Thoracic aorta (tissue), 2 donors: ENCODE measurements around the gene HPGDS. TPM values are rescaled to one million over a fixed set of nuclear protein-coding genes. Genes with fewer than 3 reads are reported as not detected.
"Not testable (repeated sequence)": the region's sequence is repeated elsewhere in the genome, so short reads cannot be mapped to it uniquely, and the experiment has no call there.

ENCODE experiments used
- ATAC-seq: fragments of 150-250 bp; one replicate; pipeline ENCODE4 v1.8.0; 2017; ENCODE audit warnings: low read depth; ENCODE audit not compliant: insufficient number of reproducible peaks, low FRiP score
- DNase-seq: peaks from one replicate; pipeline ENCODE4 v3.0.0-alpha.2; 2020; ENCODE audit warnings: low spot score
- H3K27ac ChIP-seq, 2 donors: fragments of 200-600 bp; sonication (generic); 1 replicate in 1 of 2; 2 replicates in 1 of 2; pipeline ENCODE4 v1.5.1; 2016; ENCODE audit warnings: mild to moderate bottlenecking in 2 of 2, moderate library complexity in 2 of 2
- H3K27me3 ChIP-seq: fragments of 200-600 bp; sonication (generic); replicated peaks from 2 replicates; pipeline ENCODE4 v1.6.0; 2016; ENCODE audit warnings: mild to moderate bottlenecking; ENCODE audit not compliant: insufficient read depth
- H3K36me3 ChIP-seq: fragments of 200-600 bp; sonication (generic); one replicate; pipeline ENCODE4 v1.5.1; 2016
- H3K4me1 ChIP-seq, 2 donors: fragments of 200-600 bp; sonication (generic); 1 replicate in 1 of 2; 2 replicates in 1 of 2; pipeline versions ENCODE4 v1.5.1 to v1.6.0; 2016; ENCODE audit warnings: low read depth in 2 of 2, mild to moderate bottlenecking in 1 of 2; ENCODE audit not compliant: control insufficient read depth in 1 of 2
- H3K4me3 ChIP-seq: fragments of 200-600 bp; sonication (generic); 2 replicates; pipeline ENCODE4 v1.5.1; 2016; ENCODE audit warnings: mild to moderate bottlenecking
- H3K9me3 ChIP-seq: fragments of 200-600 bp; sonication (generic); 2 replicates; pipeline ENCODE4 v1.5.1; 2016
- total RNA-seq, 2 donors: library from RNA; depleted of rRNA; stranded (reverse); fragments of >200 nt; gene quantifications; one replicate each; pipeline versions ENCODE4 v1.1.0 to v1.2.3, GENCODE V29; 2016
- TF ChIP-seq, protein P1 (sequence below): fragments of 200-600 bp; sonication (generic); IDR thresholded peaks from one replicate; pipeline ENCODE4 v1.5.1; 2019; ENCODE audit warnings: antibody characterized with exemption

The HPGDS gene
- total RNA-seq: 10 to 100 TPM in 1 of 2 donors, 1 to 10 TPM in 1; 2.8 to 16.7 TPM

DNA sequence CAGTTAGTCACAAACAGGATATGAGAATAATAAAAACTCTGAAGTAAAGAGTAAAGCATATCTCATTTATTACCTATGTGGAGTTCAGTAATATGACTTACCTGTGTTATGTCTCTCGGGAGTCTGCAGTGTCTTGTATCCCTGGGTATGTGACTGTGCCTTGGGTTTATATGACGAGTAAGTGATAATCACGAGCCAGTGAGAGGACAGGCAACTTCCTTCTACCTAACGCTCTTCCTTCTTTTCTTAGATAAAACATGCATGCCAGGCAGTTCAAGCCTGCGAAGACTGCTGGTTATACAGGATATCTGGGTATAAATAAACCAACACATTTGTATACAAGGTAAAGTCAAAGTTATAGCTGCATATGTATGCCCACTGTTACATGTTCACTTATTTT, at the start of gene HPGDS:
HPGDS (minus strand) TSS at position 143 of the 400 bp plus-strand sequence. CDS start 8,207 bp downstream, outside the sequence.
- Histone ChIP-seq H3K36me3 (no peaks in the 10 kb centered on the region), H3K27ac (no peak within 1 kb of the TSS), H3K4me3 (no peak within 1 kb of the TSS), H3K4me1 (no peaks in the 10 kb centered on the region), H3K9me3 (no peaks in the 10 kb centered on the region), H3K27me3 (no peaks in the 10 kb centered on the region)
- ATAC-seq: no peak
- DNase-seq: no peak
- TF ChIP-seq, protein P1, sequence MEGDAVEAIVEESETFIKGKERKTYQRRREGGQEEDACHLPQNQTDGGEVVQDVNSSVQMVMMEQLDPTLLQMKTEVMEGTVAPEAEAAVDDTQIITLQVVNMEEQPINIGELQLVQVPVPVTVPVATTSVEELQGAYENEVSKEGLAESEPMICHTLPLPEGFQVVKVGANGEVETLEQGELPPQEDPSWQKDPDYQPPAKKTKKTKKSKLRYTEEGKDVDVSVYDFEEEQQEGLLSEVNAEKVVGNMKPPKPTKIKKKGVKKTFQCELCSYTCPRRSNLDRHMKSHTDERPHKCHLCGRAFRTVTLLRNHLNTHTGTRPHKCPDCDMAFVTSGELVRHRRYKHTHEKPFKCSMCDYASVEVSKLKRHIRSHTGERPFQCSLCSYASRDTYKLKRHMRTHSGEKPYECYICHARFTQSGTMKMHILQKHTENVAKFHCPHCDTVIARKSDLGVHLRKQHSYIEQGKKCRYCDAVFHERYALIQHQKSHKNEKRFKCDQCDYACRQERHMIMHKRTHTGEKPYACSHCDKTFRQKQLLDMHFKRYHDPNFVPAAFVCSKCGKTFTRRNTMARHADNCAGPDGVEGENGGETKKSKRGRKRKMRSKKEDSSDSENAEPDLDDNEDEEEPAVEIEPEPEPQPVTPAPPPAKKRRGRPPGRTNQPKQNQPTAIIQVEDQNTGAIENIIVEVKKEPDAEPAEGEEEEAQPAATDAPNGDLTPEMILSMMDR: no peak

DNA sequence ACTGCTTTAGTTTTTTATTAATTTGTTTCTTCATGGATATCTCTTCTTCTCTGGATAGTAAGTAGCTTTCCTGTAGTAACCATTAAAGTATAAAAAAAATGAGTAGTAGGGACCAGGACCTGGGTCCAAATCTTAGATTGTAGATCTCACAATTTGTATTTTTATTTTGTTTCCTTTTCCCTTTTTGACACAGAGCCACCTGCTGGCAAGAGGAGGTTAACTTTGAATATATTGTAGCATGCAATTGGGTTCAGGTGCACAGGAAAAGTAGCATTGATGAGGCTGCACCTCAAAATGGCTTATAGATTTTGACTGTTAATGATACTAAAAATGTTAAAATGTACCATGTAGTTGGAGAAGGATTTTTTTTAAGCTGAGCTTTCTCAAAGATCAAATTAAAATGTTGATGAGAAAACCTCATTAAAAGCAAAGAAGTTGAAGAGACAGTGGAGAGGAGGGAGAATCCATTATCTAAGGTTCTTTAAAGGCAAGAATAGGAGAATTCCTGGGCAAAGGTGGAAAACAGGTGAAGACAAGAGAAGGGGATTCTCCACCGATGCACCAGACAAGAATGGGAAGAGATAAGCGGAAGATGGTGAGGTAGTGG, 48.3 kb upstream of the HPGDS start:
- H3K9me3 ChIP-seq: no peaks in the 10 kb centered on the region
- no peaks in the 10 kb centered on the region for H3K4me1 ChIP-seq
- DNase-seq: no peak
- no peaks in the 10 kb centered on the region for H3K36me3 ChIP-seq
- no peak overlapping the region for H3K27ac ChIP-seq
- no peaks in the 10 kb centered on the region for H3K27me3 ChIP-seq
- no peak for ATAC-seq
- H3K4me3 ChIP-seq: no peak overlapping the region
- TF ChIP-seq, protein P1: no peak

DNA sequence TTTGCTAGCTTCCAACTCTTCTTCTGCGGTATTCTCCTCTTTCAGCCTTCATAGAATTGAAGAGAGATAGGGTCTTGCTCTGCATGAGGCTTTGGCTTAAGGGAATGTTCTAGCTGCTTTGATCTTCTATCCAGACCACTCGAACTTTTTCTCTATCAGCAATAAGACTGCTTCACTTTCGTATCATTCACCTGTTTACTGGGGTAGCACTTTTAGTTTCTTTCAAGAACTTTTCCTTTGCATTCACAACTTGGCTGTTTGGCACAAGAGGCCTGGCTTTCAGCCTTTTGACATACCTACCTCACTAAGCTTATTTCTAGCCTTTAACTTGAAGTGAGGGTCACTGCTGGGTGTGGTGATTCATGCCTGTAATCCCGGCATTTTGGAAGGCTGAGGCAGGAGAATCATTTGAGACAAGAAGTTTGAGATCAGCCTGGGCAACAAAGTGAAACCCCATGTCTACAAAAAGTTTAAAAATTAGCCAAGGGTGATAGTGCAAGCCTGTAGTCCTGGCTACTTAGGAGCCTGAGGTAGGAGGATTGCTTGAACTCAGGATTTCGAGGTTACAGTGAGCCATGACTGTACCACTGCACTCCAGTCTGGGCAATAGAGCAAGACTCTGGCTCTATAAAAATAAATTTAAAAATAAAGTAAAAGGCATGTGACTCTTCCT, 47.1 kb upstream of the HPGDS start:
- H3K36me3 ChIP-seq: no peaks in the 10 kb centered on the region
- H3K4me3 ChIP-seq: no peak overlapping the region
- no peak overlapping the region for H3K27ac ChIP-seq
- H3K27me3 ChIP-seq: no peaks in the 10 kb centered on the region
- ATAC-seq (no peak), DNase-seq (no peak)
- H3K4me1 ChIP-seq: no peaks in the 10 kb centered on the region
- no peaks in the 10 kb centered on the region for H3K9me3 ChIP-seq
- TF ChIP-seq, protein P1: no peak

DNA sequence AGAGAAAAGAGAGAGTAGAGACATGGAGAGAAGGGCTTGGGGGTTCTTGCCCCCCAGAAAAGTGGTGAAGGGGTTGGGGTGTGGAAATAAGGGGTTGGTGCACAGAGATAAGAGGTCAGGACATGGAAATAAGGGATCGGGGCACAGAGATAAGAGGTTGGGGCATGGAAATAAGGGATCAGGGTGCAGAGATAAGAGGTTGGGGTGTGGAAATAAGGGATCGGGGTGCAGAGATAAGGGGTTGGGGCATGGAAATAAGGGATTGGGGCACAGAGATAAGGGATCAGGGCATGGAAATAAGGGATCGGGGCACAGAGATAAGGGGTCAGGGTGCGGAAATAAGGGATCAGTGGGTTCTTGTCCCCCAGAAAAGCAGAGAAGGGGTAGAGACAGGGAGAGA, 45.3 kb upstream of the HPGDS start:
- not testable (repeated sequence) for H3K4me1 ChIP-seq, DNase-seq, ATAC-seq, H3K9me3 ChIP-seq, H3K27me3 ChIP-seq, H3K4me3 ChIP-seq, H3K36me3 ChIP-seq, H3K27ac ChIP-seq

DNA sequence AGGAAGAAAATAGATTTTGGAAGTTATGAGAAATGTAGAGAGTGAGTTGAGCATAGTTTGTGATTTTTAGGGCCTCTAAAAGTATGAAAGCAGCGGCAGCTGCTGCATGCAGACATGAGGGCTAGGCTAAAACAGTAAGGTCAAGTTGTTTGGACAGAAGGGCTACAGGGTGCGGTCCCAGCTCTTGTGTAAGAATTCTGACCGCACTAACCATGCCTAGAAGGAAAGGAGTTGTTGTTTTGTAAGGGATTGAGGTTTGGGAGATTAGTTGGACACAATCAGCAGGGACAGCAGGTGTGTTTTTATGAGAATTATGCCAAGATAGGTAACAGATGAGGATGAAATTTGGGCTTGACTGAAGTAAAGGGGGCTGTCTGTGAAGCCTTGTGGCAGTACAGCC, 42.8 kb upstream of the HPGDS start:
- not testable (repeated sequence) for H3K27me3 ChIP-seq, H3K4me3 ChIP-seq, ATAC-seq, H3K4me1 ChIP-seq, DNase-seq, H3K36me3 ChIP-seq, H3K27ac ChIP-seq, H3K9me3 ChIP-seq

DNA sequence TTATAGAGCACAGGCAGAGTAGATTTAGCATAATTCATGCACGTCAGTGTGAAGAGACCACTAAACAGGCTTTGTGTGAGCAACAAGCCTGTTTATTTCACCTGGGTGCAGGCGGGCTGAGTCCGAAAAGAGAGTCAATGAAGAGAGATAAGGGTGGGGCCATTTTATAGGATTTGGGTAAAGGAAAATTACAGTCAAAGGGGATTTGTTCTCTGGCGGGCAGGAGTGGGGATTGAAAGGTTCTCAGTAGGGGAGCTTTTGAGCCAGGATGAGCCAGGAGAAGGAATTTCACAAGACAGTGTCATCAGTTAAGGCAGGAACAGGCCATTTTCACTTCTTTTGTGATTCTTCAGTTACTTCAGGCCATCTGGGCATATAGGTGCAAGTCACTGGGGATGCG, 40.3 kb upstream of the HPGDS start:
- H3K27me3 ChIP-seq, H3K4me3 ChIP-seq, H3K4me1 ChIP-seq, H3K9me3 ChIP-seq, DNase-seq, H3K27ac ChIP-seq, H3K36me3 ChIP-seq, ATAC-seq: not testable (repeated sequence)
